SKM-1 (cell line): Measurements from ENCODE around the gene GTF2H3.
"Not testable (repeated sequence)": the region's sequence is repeated elsewhere in the genome, so short reads cannot be mapped to it uniquely, and the experiment has no call there.

Source experiments
- DNase-seq: peaks from one replicate; lab custom pipeline; 2025; ENCODE audit not compliant: unreplicated experiment; lab: John Stamatoyannopoulos, UW

GTF2H3 gene

GRCh38 chr12:123633379-123634141 is at the start of gene GTF2H3, which contains the start of gene EIF2B1:
GTF2H3 (plus strand) TSS chr12:123633829; CDS start chr12:123633860, 31 bp downstream.
EIF2B1 (minus strand) TSS chr12:123633686; CDS start chr12:123633557, 129 bp downstream.
- peak; percentile 76 for DNase-seq

- DNase-seq, result no peak
Observed at GRCh38 chr12:123591702-123592481, 41.7 kb upstream of the GTF2H3 start.

GRCh38 chr12:123595729-123596128 is 37.9 kb upstream of the GTF2H3 start:
- DNase-seq, result no peak

GRCh38 chr12:123597100-123597499 is 36.5 kb upstream of the GTF2H3 start:
- no peak for DNase-seq

- DNase-seq, result no peak
Observed at GRCh38 chr12:123598522-123598921, 35.1 kb upstream of the GTF2H3 start.

- DNase-seq, result no peak
Observed at GRCh38 chr12:123599310-123599709, 34.3 kb upstream of the GTF2H3 start.

GRCh38 chr12:123599721-123600120 is 33.9 kb upstream of the GTF2H3 start:
- DNase-seq, result no peak

GRCh38 chr12:123601602-123602489 is 31.8 kb upstream of the GTF2H3 start, which contains the start of gene DDX55:
DDX55 (plus strand) TSS chr12:123602099; CDS start chr12:123602149, 50 bp downstream.
- DNase-seq, result peak; percentile 44

GRCh38 chr12:123602651-123603195 is 30.9 kb upstream of the GTF2H3 start:
- no peak for DNase-seq

- DNase-seq, result not testable (repeated sequence)
Observed at GRCh38 chr12:123603495-123603894, 30.1 kb upstream of the GTF2H3 start.

- no peak for DNase-seq
Observed at GRCh38 chr12:123607756-123608155, 25.9 kb upstream of the GTF2H3 start.

- no peak for DNase-seq
Observed at GRCh38 chr12:123608182-123608581, 25.4 kb upstream of the GTF2H3 start.

GRCh38 chr12:123614110-123614509 is 19.5 kb upstream of the GTF2H3 start:
- DNase-seq, result no peak

GRCh38 chr12:123614531-123614930 is 19.1 kb upstream of the GTF2H3 start:
- no peak for DNase-seq

GRCh38 chr12:123617144-123617543 is 16.5 kb upstream of the GTF2H3 start:
- no peak for DNase-seq

GRCh38 chr12:123617580-123617979 is 16.0 kb upstream of the GTF2H3 start:
- DNase-seq, result no peak

- DNase-seq, result no peak
Observed at GRCh38 chr12:123621101-123621500, 12.5 kb upstream of the GTF2H3 start.

GRCh38 chr12:123621619-123622530 is 11.8 kb upstream of the GTF2H3 start:
- no peak for DNase-seq

GRCh38 chr12:123634142-123634561 is 523 bp downstream of the GTF2H3 start:
- DNase-seq, result no peak

GRCh38 chr12:123643911-123644310 is 10.3 kb downstream of the GTF2H3 start:
- DNase-seq, result no peak
